K562 (cell line): Measurements from ENCODE around the gene TRIM38. TPM values are rescaled to one million over a fixed set of nuclear protein-coding genes. Genes with fewer than 3 reads are reported as not detected.

ENCODE experiments used
- ARID1B ChIP-seq: fragments of 450-650 bp; IDR thresholded peaks from 2 replicates; pipeline ENCODE4 v1.6.1; 2016; ENCODE audit warnings: antibody characterized with exemption, mild to moderate bottlenecking, inconsistent platforms
- CBX8 ChIP-seq: fragments of 200-600 bp; sonication (generic); IDR thresholded peaks from 2 replicates; pipeline ENCODE4 v1.6.1; 2012; ENCODE audit warnings: borderline replicate concordance, mixed run types, low read depth, mild to moderate bottlenecking, moderate library complexity, mixed read lengths, low read length, control low read depth, inconsistent platforms; ENCODE audit not compliant: poor library complexity, severe bottlenecking; ENCODE audit errors: extremely low read depth
- DIDO1 ChIP-seq: fragments of 450-650 bp; IDR thresholded peaks from 2 replicates; pipeline ENCODE4 v1.6.1; 2016; ENCODE audit warnings: low read depth, missing biosample characterization, missing genetic modification characterization
- FIP1L1 ChIP-seq: fragments of 200-400 bp; formaldehyde crosslinking; IDR thresholded peaks from 2 replicates; pipeline ENCODE4 v1.6.1; 2018; ENCODE audit warnings: mild to moderate bottlenecking, low read depth, low read length; ENCODE audit not compliant: poor library complexity, severe bottlenecking
- FOXK2 ChIP-seq, 2 experiments: fragments of 450-650 bp; IDR thresholded peaks in 1 of 2; conservative IDR thresholded peaks in 1 of 2; 2 replicates each; pipeline ENCODE4 v1.6.1; 2016; ENCODE audit warnings: low read depth in 2 of 2, mild to moderate bottlenecking in 1 of 2
- HDAC2 ChIP-seq: fragments of 450-650 bp; IDR thresholded peaks from 2 replicates; pipeline ENCODE4 v1.6.1; 2016; ENCODE audit warnings: mild to moderate bottlenecking
- HLTF ChIP-seq: fragments of 450-650 bp; IDR thresholded peaks from 2 replicates; pipeline ENCODE4 v1.6.1; 2016
- MTA2 ChIP-seq: fragments of 450-650 bp; IDR thresholded peaks from 2 replicates; pipeline ENCODE4 v1.6.1; 2016; ENCODE audit warnings: low read depth
- NCOA4 ChIP-seq: fragments of 450-650 bp; IDR thresholded peaks from 2 replicates; pipeline ENCODE4 v1.6.1; 2018; ENCODE audit warnings: mild to moderate bottlenecking; ENCODE audit not compliant: partially characterized antibody
- NR4A1 ChIP-seq, 2 experiments: fragments of 250-450 bp in 1 of 2; fragments of 450-650 bp in 1 of 2; sonication (Bioruptor Pico) in 1 of 2; IDR thresholded peaks; 2 replicates each; pipeline versions ENCODE4 v1.4.0 to v1.6.1; 2016 to 2020; ENCODE audit warnings: mild to moderate bottlenecking in 2 of 2, missing compliant biosample characterization in 1 of 2, missing genetic modification characterization in 1 of 2, moderate library complexity in 1 of 2
- SMAD4 ChIP-seq: fragments of 250-450 bp; sonication (Bioruptor Pico); conservative IDR thresholded peaks from 2 replicates; pipeline ENCODE4 v1.8.0; 2021; ENCODE audit warnings: inconsistent platforms, mild to moderate bottlenecking, moderate library complexity
- SNIP1 ChIP-seq: fragments of 450-650 bp; IDR thresholded peaks from 2 replicates; pipeline ENCODE4 v1.7.1; 2017; ENCODE audit warnings: low read depth, mild to moderate bottlenecking
- ZNF347 ChIP-seq: fragments of 450-650 bp; formaldehyde crosslinking; IDR thresholded peaks from 2 replicates; pipeline ENCODE4 v1.4.0; 2020; ENCODE audit warnings: low read depth, mild to moderate bottlenecking, moderate library complexity
- ZNF584 ChIP-seq: fragments of 200-800 bp; sonication (Bioruptor generic); IDR thresholded peaks from 2 replicates; pipeline ENCODE4 v1.6.1; 2016; ENCODE audit warnings: low read depth, mild to moderate bottlenecking, missing genetic modification characterization, missing compliant biosample characterization
- polyA plus RNA-seq, 8 experiments: library from polyadenylated mRNA; depleted of rRNA in 4 of 8; stranded (reverse) in 5 of 8; unstranded in 3 of 8; fragments of >200 nt; fragmentation: Nextera tagmentation in 2 of 8; fragmentation: Illumina TruSeq in 1 of 8; extraction: Ambion mirVana in 2 of 8; extraction: Trizol in 1 of 8; gene quantifications; 2 replicates each; pipeline versions ENCODE4 v1.2.1 to v1.2.3, GENCODE V29; 2011 to 2014; ENCODE audit warnings: inconsistent platforms in 1 of 8, missing spikeins in 1 of 8
- total RNA-seq, 7 experiments: library from RNA; depleted of rRNA in 6 of 7; stranded (reverse); fragments of >200 nt in 6 of 7; fragmentation: Illumina TruSeq in 2 of 7; extraction: Trizol in 2 of 7; gene quantifications; 2 replicates each; pipeline versions ENCODE4 v1.2.1 to v1.2.3, GENCODE V29; 2011 to 2021; ENCODE audit warnings: low replicate concordance in 1 of 7
- TF ChIP-seq, protein P1 (sequence below): fragments of 250-450 bp; sonication (Bioruptor Pico); IDR thresholded peaks from 2 replicates; pipeline ENCODE4 v1.4.0; 2020
- TF ChIP-seq, protein P2 (sequence below), 2 experiments: fragments of 150-350 bp in 1 of 2; IDR thresholded peaks; 2 replicates each; pipeline ENCODE4 v1.6.1; 2012 to 2016; ENCODE audit warnings: low read depth in 2 of 2, low read length in 2 of 2, mild to moderate bottlenecking in 1 of 2, moderate library complexity in 1 of 2
- TF ChIP-seq, protein P3 (sequence below): fragments of 150-350 bp; IDR thresholded peaks from 2 replicates; pipeline ENCODE4 v1.6.1; 2014; ENCODE audit warnings: low read depth, mild to moderate bottlenecking, low read length, borderline replicate concordance
- TF ChIP-seq, protein P4 (sequence below): sonication (generic); formaldehyde crosslinking; IDR thresholded peaks from 2 replicates; pipeline ENCODE4 v1.8.1; 2023; ENCODE audit warnings: mild to moderate bottlenecking, missing genetic modification reagents

Gene TRIM38
- total and polyA plus RNA-seq, 9 of the 15 experiments (the other 6 are each of a cell fraction or from before 2014, with no cell fraction given), result 1.7 to 6.7 (median 6.3) TPM

- TF ChIP-seq, protein P1, sequence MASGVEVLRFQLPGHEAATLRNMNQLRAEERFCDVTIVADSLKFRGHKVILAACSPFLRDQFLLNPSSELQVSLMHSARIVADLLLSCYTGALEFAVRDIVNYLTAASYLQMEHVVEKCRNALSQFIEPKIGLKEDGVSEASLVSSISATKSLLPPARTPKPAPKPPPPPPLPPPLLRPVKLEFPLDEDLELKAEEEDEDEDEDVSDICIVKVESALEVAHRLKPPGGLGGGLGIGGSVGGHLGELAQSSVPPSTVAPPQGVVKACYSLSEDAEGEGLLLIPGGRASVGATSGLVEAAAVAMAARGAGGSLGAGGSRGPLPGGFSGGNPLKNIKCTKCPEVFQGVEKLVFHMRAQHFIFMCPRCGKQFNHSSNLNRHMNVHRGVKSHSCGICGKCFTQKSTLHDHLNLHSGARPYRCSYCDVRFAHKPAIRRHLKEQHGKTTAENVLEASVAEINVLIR (CRISPR knock-in tag), result no peak
- TF ChIP-seq HLTF (no peak), NCOA4 (no peak), NR4A1 (CRISPR knock-in tag; IDR thresholded peaks at IDR 0.05) (no peak), NR4A1 (tag; IDR thresholded peaks at IDR 0.05) (peak; percentile 81), FOXK2 (conservative IDR thresholded peaks at IDR 0.05 in 1 of 2, IDR thresholded peaks at IDR 0.05 in 1 of 2; ENCODE audit: low read depth in 2 of 2) (no peak), ZNF584 (peak; percentile 75; the same call in 1 of the 2 replicates), HDAC2 (peak; percentile 100), DIDO1 (tag) (0 out of 2 replicates have a peak, but pooled peaks have one; percentile 46), MTA2 (peak; percentile 92), FIP1L1 (no peak), CBX8 (no peak), ZNF347 (CRISPR knock-in tag) (no peak), SMAD4 (peak; percentile 78), ARID1B (peak; percentile 93), SNIP1 (no peak)
- TF ChIP-seq, protein P2, sequence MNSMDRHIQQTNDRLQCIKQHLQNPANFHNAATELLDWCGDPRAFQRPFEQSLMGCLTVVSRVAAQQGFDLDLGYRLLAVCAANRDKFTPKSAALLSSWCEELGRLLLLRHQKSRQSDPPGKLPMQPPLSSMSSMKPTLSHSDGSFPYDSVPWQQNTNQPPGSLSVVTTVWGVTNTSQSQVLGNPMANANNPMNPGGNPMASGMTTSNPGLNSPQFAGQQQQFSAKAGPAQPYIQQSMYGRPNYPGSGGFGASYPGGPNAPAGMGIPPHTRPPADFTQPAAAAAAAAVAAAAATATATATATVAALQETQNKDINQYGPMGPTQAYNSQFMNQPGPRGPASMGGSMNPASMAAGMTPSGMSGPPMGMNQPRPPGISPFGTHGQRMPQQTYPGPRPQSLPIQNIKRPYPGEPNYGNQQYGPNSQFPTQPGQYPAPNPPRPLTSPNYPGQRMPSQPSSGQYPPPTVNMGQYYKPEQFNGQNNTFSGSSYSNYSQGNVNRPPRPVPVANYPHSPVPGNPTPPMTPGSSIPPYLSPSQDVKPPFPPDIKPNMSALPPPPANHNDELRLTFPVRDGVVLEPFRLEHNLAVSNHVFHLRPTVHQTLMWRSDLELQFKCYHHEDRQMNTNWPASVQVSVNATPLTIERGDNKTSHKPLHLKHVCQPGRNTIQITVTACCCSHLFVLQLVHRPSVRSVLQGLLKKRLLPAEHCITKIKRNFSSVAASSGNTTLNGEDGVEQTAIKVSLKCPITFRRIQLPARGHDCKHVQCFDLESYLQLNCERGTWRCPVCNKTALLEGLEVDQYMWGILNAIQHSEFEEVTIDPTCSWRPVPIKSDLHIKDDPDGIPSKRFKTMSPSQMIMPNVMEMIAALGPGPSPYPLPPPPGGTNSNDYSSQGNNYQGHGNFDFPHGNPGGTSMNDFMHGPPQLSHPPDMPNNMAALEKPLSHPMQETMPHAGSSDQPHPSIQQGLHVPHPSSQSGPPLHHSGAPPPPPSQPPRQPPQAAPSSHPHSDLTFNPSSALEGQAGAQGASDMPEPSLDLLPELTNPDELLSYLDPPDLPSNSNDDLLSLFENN (IDR thresholded peaks at IDR 0.05; ENCODE audit: low read depth in 2 of 2, low read length in 2 of 2), result peak in 1 of 2 experiments; percentile 78; a peak in 1 of 4 replicates
- TF ChIP-seq, protein P3, sequence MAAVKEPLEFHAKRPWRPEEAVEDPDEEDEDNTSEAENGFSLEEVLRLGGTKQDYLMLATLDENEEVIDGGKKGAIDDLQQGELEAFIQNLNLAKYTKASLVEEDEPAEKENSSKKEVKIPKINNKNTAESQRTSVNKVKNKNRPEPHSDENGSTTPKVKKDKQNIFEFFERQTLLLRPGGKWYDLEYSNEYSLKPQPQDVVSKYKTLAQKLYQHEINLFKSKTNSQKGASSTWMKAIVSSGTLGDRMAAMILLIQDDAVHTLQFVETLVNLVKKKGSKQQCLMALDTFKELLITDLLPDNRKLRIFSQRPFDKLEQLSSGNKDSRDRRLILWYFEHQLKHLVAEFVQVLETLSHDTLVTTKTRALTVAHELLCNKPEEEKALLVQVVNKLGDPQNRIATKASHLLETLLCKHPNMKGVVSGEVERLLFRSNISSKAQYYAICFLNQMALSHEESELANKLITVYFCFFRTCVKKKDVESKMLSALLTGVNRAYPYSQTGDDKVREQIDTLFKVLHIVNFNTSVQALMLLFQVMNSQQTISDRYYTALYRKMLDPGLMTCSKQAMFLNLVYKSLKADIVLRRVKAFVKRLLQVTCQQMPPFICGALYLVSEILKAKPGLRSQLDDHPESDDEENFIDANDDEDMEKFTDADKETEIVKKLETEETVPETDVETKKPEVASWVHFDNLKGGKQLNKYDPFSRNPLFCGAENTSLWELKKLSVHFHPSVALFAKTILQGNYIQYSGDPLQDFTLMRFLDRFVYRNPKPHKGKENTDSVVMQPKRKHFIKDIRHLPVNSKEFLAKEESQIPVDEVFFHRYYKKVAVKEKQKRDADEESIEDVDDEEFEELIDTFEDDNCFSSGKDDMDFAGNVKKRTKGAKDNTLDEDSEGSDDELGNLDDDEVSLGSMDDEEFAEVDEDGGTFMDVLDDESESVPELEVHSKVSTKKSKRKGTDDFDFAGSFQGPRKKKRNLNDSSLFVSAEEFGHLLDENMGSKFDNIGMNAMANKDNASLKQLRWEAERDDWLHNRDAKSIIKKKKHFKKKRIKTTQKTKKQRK, result no peak
- TF ChIP-seq, protein P4, sequence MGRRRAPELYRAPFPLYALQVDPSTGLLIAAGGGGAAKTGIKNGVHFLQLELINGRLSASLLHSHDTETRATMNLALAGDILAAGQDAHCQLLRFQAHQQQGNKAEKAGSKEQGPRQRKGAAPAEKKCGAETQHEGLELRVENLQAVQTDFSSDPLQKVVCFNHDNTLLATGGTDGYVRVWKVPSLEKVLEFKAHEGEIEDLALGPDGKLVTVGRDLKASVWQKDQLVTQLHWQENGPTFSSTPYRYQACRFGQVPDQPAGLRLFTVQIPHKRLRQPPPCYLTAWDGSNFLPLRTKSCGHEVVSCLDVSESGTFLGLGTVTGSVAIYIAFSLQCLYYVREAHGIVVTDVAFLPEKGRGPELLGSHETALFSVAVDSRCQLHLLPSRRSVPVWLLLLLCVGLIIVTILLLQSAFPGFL, result peak; percentile 74; the same call in 1 of the 2 replicates
Observed at GRCh38 chr6:25973923-25974555, 11.4 kb downstream of the TRIM38 start (continued).
